ENCODE measurements around the gene STX18. TPM values are rescaled to one million over a fixed set of nuclear protein-coding genes. Genes with fewer than 3 reads are reported as not detected.
A peak's percentile ranks its signal among the peaks of the same experiment; 100 is the strongest.

STX18 gene
- total and polyA plus RNA-seq, 2 donors (not counting 1 experiment from before 2014, with no cell fraction given): 27.4 to 28.2 TPM

GRCh38 chr4:4387531-4388310 is 154.1 kb downstream of the STX18 start:
- Histone ChIP-seq H3K4me2 (ENCODE audit: extremely low read depth, insufficient read depth, low read length) (peak overlapping the region; percentile 35), H3K4me3 (replicated peaks in 1 of 4; ENCODE audit: control extremely low read depth in 1 of 4, insufficient read depth in 1 of 4, low read depth in 3 of 4, low read length in 4 of 4) (peak overlapping the region in 1 of 4 experiments; percentile 41), H3K27me3 (ENCODE audit: control insufficient read depth, insufficient read depth, low read length) (peaks cover 53% of the 10 kb centered on the region), H3K9me3 (ENCODE audit: control insufficient read depth, insufficient read depth, low read depth, low read length) (no peaks in the 10 kb centered on the region), H3K79me2 (ENCODE audit: control insufficient read depth, insufficient read depth, low read length) (no peaks in the 10 kb centered on the region), H4K20me1 (ENCODE audit: control insufficient read depth, extremely low read depth, insufficient read depth, low read length) (no peaks in the 10 kb centered on the region), H3K27ac (ENCODE audit: insufficient read depth, low read length) (no peak overlapping the region), H3K36me3 (ENCODE audit: control insufficient read depth, insufficient read depth, low read length) (no peaks in the 10 kb centered on the region), H3K9ac (ENCODE audit: insufficient read depth, low read length) (no peak overlapping the region), H3K4me1 (ENCODE audit: control insufficient read depth, extremely low read depth, insufficient read depth, low read length) (no peaks in the 10 kb centered on the region), H2AFZ (ENCODE audit: low read length) (no peak overlapping the region)
- no peak for DNase-seq (ENCODE audit: low read depth in 2 of 2)
- peak; percentile 55 for TF ChIP-seq EZH2 (IDR thresholded peaks at IDR 0.05; ENCODE audit: low read length, missing control alignments)
- TF ChIP-seq, protein P1, sequence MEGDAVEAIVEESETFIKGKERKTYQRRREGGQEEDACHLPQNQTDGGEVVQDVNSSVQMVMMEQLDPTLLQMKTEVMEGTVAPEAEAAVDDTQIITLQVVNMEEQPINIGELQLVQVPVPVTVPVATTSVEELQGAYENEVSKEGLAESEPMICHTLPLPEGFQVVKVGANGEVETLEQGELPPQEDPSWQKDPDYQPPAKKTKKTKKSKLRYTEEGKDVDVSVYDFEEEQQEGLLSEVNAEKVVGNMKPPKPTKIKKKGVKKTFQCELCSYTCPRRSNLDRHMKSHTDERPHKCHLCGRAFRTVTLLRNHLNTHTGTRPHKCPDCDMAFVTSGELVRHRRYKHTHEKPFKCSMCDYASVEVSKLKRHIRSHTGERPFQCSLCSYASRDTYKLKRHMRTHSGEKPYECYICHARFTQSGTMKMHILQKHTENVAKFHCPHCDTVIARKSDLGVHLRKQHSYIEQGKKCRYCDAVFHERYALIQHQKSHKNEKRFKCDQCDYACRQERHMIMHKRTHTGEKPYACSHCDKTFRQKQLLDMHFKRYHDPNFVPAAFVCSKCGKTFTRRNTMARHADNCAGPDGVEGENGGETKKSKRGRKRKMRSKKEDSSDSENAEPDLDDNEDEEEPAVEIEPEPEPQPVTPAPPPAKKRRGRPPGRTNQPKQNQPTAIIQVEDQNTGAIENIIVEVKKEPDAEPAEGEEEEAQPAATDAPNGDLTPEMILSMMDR (conservative IDR thresholded peaks at IDR 0.05 in 1 of 2, IDR thresholded peaks at IDR 0.05 in 1 of 2; ENCODE audit: low read depth in 1 of 2, low read length in 2 of 2): no peak

DNA sequence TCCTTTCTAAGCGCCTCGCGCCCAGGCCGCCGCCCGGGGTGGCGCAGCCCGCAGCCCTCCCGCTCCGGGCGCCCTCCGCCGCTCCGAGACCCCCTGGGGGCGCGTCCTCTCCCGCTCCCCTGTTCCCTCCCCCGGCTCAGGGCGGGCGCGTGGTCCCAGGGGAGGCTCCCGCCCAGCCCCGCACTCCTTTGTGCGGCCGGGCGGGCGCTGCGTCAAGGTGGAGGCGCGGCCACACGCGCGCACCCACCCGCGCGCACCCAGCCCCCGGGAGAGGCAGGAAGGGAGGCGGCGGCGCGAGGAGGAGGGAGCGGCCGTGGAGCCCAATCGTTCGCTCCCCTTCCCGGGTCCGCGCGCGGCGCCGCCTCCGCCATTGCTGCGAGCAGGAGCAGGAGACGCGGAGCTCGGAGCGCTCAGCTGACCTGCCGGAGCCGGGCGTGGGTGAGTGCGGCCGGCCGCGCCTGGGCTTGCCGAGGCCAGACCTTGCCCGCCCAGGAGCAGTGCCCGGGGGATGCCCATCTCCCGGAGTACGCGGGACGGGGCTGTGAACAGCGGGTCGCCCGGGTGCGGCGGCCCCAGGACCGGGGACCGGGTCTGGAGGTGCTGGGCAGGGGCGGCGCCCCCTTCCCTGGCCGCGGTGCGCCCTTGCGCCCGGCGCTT is 155.0 kb downstream of the STX18 start, which contains the start of gene NSG1:
NSG1 (plus strand) TSS at position 367 of the 657 bp plus-strand sequence. CDS start 528 bp downstream, outside the sequence.
- H3K4me1 ChIP-seq (ENCODE audit: control insufficient read depth, extremely low read depth, insufficient read depth, low read length): no peaks in the 10 kb centered on the region
- peak within 1 kb of the TSS in 3 of 4 experiments; percentile 10 to 41 (median 17) for H3K4me3 ChIP-seq (replicated peaks in 1 of 4; ENCODE audit: control extremely low read depth in 1 of 4, insufficient read depth in 1 of 4, low read depth in 3 of 4, low read length in 4 of 4)
- no peaks in the 10 kb centered on the region for H4K20me1 ChIP-seq (ENCODE audit: control insufficient read depth, extremely low read depth, insufficient read depth, low read length)
- H3K27ac ChIP-seq (ENCODE audit: insufficient read depth, low read length): no peak within 1 kb of the TSS
- no peaks in the 10 kb centered on the region for H3K79me2 ChIP-seq (ENCODE audit: control insufficient read depth, insufficient read depth, low read length)
- H2AFZ ChIP-seq (ENCODE audit: low read length): no peak within 1 kb of the TSS
- no peak within 1 kb of the TSS for H3K9ac ChIP-seq (ENCODE audit: insufficient read depth, low read length)
- no peaks in the 10 kb centered on the region for H3K36me3 ChIP-seq (ENCODE audit: control insufficient read depth, insufficient read depth, low read length)
- no peaks in the 10 kb centered on the region for H3K9me3 ChIP-seq (ENCODE audit: control insufficient read depth, insufficient read depth, low read depth, low read length)
- peak within 1 kb of the TSS; percentile 75 for H3K4me2 ChIP-seq (ENCODE audit: extremely low read depth, insufficient read depth, low read length)
- H3K27me3 ChIP-seq (ENCODE audit: control insufficient read depth, insufficient read depth, low read length): peaks cover 50% of the 10 kb centered on the region
- no peak for TF ChIP-seq EZH2 (IDR thresholded peaks at IDR 0.05; ENCODE audit: low read length, missing control alignments)
- TF ChIP-seq, protein P1 (conservative IDR thresholded peaks at IDR 0.05 in 1 of 2, IDR thresholded peaks at IDR 0.05 in 1 of 2; ENCODE audit: low read depth in 1 of 2, low read length in 2 of 2): no peak
- peak in 1 of 2 donors; percentile 50 for DNase-seq (ENCODE audit: low read depth in 2 of 2)

DNA sequence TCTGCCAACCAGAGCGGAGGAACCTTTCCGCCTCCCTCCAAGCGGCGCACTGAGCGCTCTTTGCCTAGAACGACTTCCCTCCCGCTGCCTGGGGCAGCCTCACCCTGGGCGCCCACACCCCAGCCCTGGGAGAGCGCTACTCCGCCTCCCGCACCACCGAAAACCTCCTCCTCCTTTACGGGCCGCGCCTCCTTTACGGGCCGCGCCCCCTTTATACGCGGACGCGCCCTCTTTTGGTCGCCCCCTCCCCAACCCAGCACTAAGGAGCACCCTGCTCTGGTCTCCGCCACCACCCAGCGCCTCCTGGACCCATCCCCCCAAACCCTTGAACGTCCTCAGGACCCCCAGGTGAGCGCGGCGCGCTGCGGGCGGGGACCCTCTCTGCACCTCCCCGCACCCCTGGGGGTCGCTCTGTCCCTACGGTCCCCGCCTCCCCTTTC is 155.5 kb downstream of the STX18 start:
- no peak overlapping the region for H2AFZ ChIP-seq (ENCODE audit: low read length)
- H3K9me3 ChIP-seq (ENCODE audit: control insufficient read depth, insufficient read depth, low read depth, low read length): no peaks in the 10 kb centered on the region
- H3K4me3 ChIP-seq (replicated peaks in 1 of 4; ENCODE audit: control extremely low read depth in 1 of 4, insufficient read depth in 1 of 4, low read depth in 3 of 4, low read length in 4 of 4): peak overlapping the region in 3 of 4 experiments; percentile 10 to 41 (median 17)
- peaks cover 49% of the 10 kb centered on the region for H3K27me3 ChIP-seq (ENCODE audit: control insufficient read depth, insufficient read depth, low read length)
- H3K4me2 ChIP-seq (ENCODE audit: extremely low read depth, insufficient read depth, low read length): peak overlapping the region; percentile 75
- H3K4me1 ChIP-seq (ENCODE audit: control insufficient read depth, extremely low read depth, insufficient read depth, low read length): no peaks in the 10 kb centered on the region
- no peaks in the 10 kb centered on the region for H4K20me1 ChIP-seq (ENCODE audit: control insufficient read depth, extremely low read depth, insufficient read depth, low read length)
- TF ChIP-seq, protein P1 (conservative IDR thresholded peaks at IDR 0.05 in 1 of 2, IDR thresholded peaks at IDR 0.05 in 1 of 2; ENCODE audit: low read depth in 1 of 2, low read length in 2 of 2): no peak
- TF ChIP-seq EZH2 (IDR thresholded peaks at IDR 0.05; ENCODE audit: low read length, missing control alignments): peak; percentile 95
- H3K27ac ChIP-seq (ENCODE audit: insufficient read depth, low read length): no peak overlapping the region
- no peaks in the 10 kb centered on the region for H3K36me3 ChIP-seq (ENCODE audit: control insufficient read depth, insufficient read depth, low read length)
- no peak for DNase-seq (ENCODE audit: low read depth in 2 of 2)
- H3K79me2 ChIP-seq (ENCODE audit: control insufficient read depth, insufficient read depth, low read length): no peaks in the 10 kb centered on the region
- H3K9ac ChIP-seq (ENCODE audit: insufficient read depth, low read length): no peak overlapping the region
